SK-N-SH (cell line): Measurements from ENCODE around the gene CCDC106. TPM values are rescaled to one million over a fixed set of nuclear protein-coding genes. Genes with fewer than 3 reads are reported as not detected.

Experiments used
- CTCF ChIA-PET: fragments of 300-600, 350-600 bp; formaldehyde crosslinking; extraction: SDS; loops from one replicate; lab custom pipeline; 2021; lab: Yijun Ruan, JAX
- POLR2A ChIA-PET: fragments of 350-600 bp; sonication (Branson Sonifier 250); formaldehyde crosslinking; extraction: SDS; loops from one replicate; lab custom pipeline; 2020; ENCODE audit warnings: antibody characterized with exemption, inconsistent platforms; lab: Yijun Ruan, JAX
- DNase-seq: peaks from one replicate; pipeline ENCODE4 v3.0.0; 2012
- H2AFZ ChIP-seq: fragments of 200-600 bp; sonication (generic); 2 replicates; pipeline ENCODE4 v1.8.1; 2016; ENCODE audit warnings: antibody characterized with exemption, mild to moderate bottlenecking, low read depth
- H3F3A ChIP-seq: fragments of 200-600 bp; sonication (generic); replicated peaks from 2 replicates; pipeline ENCODE3; 2016; ENCODE audit warnings: antibody characterized with exemption, mild to moderate bottlenecking; ENCODE audit not compliant: insufficient read depth
- H3K27ac ChIP-seq, 2 experiments: fragments of 200-500 bp in 1 of 2; fragments of 200-600 bp in 1 of 2; sonication (Bioruptor generic) in 1 of 2; sonication (generic), shearing (Covaris generic) in 1 of 2; 2 replicates each; pipeline versions ENCODE4 v1.5.1 to v1.6.1; 2014 to 2016; ENCODE audit warnings: low read depth in 2 of 2, inconsistent platforms in 1 of 2, low read length in 1 of 2, mild to moderate bottlenecking in 1 of 2, mixed read lengths in 1 of 2
- H3K27me3 ChIP-seq: fragments of 200-600 bp; sonication (generic), shearing (Covaris generic); 2 replicates; pipeline ENCODE4 v1.6.1; 2016; ENCODE audit warnings: mixed run types; ENCODE audit not compliant: insufficient read depth
- H3K36me3 ChIP-seq, 2 experiments: fragments of 200-500 bp in 1 of 2; fragments of 200-600 bp in 1 of 2; sonication (Bioruptor generic) in 1 of 2; sonication (generic) in 1 of 2; replicated peaks in 1 of 2; 2 replicates each; pipeline versions ENCODE3 to v1.5.1; 2014 to 2016; ENCODE audit warnings: low read length in 1 of 2, mild to moderate bottlenecking in 1 of 2; ENCODE audit not compliant: insufficient read depth in 2 of 2, control insufficient read depth in 1 of 2
- H3K4me1 ChIP-seq, 2 experiments: fragments of 200-500 bp in 1 of 2; fragments of 200-600 bp in 1 of 2; sonication (Bioruptor generic) in 1 of 2; sonication (generic), shearing (Covaris generic) in 1 of 2; 2 replicates each; pipeline versions ENCODE4 v1.5.1 to v1.6.1; 2014 to 2016; ENCODE audit warnings: low read depth in 1 of 2, low read length in 1 of 2, mixed run types in 1 of 2; ENCODE audit not compliant: insufficient read depth in 2 of 2, control insufficient read depth in 1 of 2
- H3K4me2 ChIP-seq: fragments of 200-600 bp; sonication (generic), shearing (Covaris generic); 2 replicates; pipeline ENCODE4 v1.6.1; 2017; ENCODE audit warnings: mixed run types
- H3K4me3 ChIP-seq, 2 experiments: fragments of 200-500 bp in 1 of 2; fragments of 200-600 bp in 1 of 2; sonication (Bioruptor generic) in 1 of 2; sonication (generic), shearing (Covaris generic) in 1 of 2; 2 replicates each; pipeline versions ENCODE4 v1.5.1 to v1.8.1; 2014 to 2016; ENCODE audit warnings: low read depth in 2 of 2, inconsistent platforms in 1 of 2, low read length in 1 of 2, mild to moderate bottlenecking in 1 of 2, mixed read lengths in 1 of 2, moderate library complexity in 1 of 2
- H3K79me2 ChIP-seq: fragments of 200-600 bp; sonication (generic); 2 replicates; pipeline ENCODE4 v1.8.1; 2017; ENCODE audit warnings: mild to moderate bottlenecking; ENCODE audit not compliant: insufficient read depth
- H3K9ac ChIP-seq: fragments of 200-600 bp; sonication (generic); 2 replicates; pipeline ENCODE4 v1.6.1; 2017; ENCODE audit warnings: mixed run types
- H3K9me2 ChIP-seq: fragments of 200-600 bp; sonication (generic); 2 replicates; pipeline ENCODE4 v1.6.1; 2017; ENCODE audit warnings: mixed run types
- H3K9me3 ChIP-seq: fragments of 200-600 bp; sonication (generic); 2 replicates; pipeline ENCODE4 v1.6.1; 2017; ENCODE audit warnings: mixed run types, mild to moderate bottlenecking, moderate library complexity
- H4K20me1 ChIP-seq: fragments of 200-600 bp; sonication (generic); 2 replicates; pipeline ENCODE4 v1.6.1; 2017; ENCODE audit warnings: mild to moderate bottlenecking, mixed run types; ENCODE audit not compliant: insufficient read depth
- EP300 ChIP-seq, 2 experiments: IDR thresholded peaks; 2 replicates each; pipeline versions ENCODE4 v1.4.0 to v1.6.1; 2012; ENCODE audit warnings: borderline replicate concordance in 1 of 2, low read depth in 1 of 2, low read length in 1 of 2
- FOSL2 ChIP-seq: IDR thresholded peaks from 2 replicates; pipeline ENCODE4 v1.4.0; 2012; ENCODE audit warnings: low read depth, mild to moderate bottlenecking, moderate library complexity, borderline replicate concordance
- FOXJ3 ChIP-seq: sonication (generic); formaldehyde crosslinking; IDR thresholded peaks from 2 replicates; pipeline ENCODE4 v1.5.1; 2020; ENCODE audit warnings: mild to moderate bottlenecking, missing genetic modification reagents
- JUND ChIP-seq: IDR thresholded peaks from 2 replicates; pipeline ENCODE4 v1.4.0; 2012
- POLR2AphosphoS5 ChIP-seq: IDR thresholded peaks from 2 replicates; pipeline ENCODE4 v1.6.1; 2012; ENCODE audit warnings: low read depth, low read length
- RAD21 ChIP-seq: IDR thresholded peaks from 2 replicates; pipeline ENCODE4 v1.6.1; 2012; ENCODE audit warnings: mild to moderate bottlenecking, low read length
- RFX5 ChIP-seq: IDR thresholded peaks from 2 replicates; pipeline ENCODE4 v1.6.1; 2012; ENCODE audit warnings: mild to moderate bottlenecking, improper control_type of control experiment, low read length
- SIN3A ChIP-seq: IDR thresholded peaks from 2 replicates; pipeline ENCODE4 v1.6.1; 2012; ENCODE audit warnings: low read depth, mild to moderate bottlenecking, low read length, moderate library complexity, borderline replicate concordance
- SMC3 ChIP-seq: IDR thresholded peaks from 2 replicates; pipeline ENCODE4 v1.6.1; 2012; ENCODE audit warnings: low read depth, low read length, improper control_type of control experiment
- TAF1 ChIP-seq: IDR thresholded peaks from 2 replicates; pipeline ENCODE4 v1.6.1; 2012; ENCODE audit warnings: low read depth, mild to moderate bottlenecking, low read length, moderate library complexity, borderline replicate concordance
- TCF12 ChIP-seq: IDR thresholded peaks from 2 replicates; pipeline ENCODE4 v1.4.0; 2012
- USF2 ChIP-seq: fragments of 150-350 bp; IDR thresholded peaks from 2 replicates; pipeline ENCODE4 v1.6.1; 2017; ENCODE audit warnings: antibody characterized with exemption, low read length, low read depth, borderline replicate concordance
- ZBTB33 ChIP-seq: IDR thresholded peaks from 2 replicates; pipeline ENCODE4 v1.4.0; 2012; ENCODE audit warnings: low read depth, borderline replicate concordance
- WGBS: methylation state at CpG from one replicate; pipeline ENCODE4 v1.1.6; 2017; ENCODE audit warnings: low lambda C conversion rate; 5-methylcytosine and 5-hydroxymethylcytosine counted together
- polyA plus RNA-seq, 3 experiments: library from polyadenylated mRNA; depleted of rRNA; stranded (reverse); fragments of >200 nt; gene quantifications; 2 replicates each; pipeline ENCODE4 v1.2.3, GENCODE V29; 2012
- TF ChIP-seq, protein P1 (sequence below): IDR thresholded peaks from 2 replicates; pipeline ENCODE4; 2012
- TF ChIP-seq, protein P2 (sequence below): IDR thresholded peaks from 2 replicates; pipeline ENCODE4 v1.4.0; 2012; ENCODE audit warnings: low read depth
- TF ChIP-seq, protein P3 (sequence below): IDR thresholded peaks from 2 replicates; pipeline ENCODE4 v1.4.0; 2012; ENCODE audit warnings: low read depth, borderline replicate concordance

Gene CCDC106
- polyA plus RNA-seq, 1 of the 3 experiments (the other 2 are of a cell fraction) = 27.1 TPM

GRCh38 chr19:55642153-55643002 lies 5.6 kb upstream of the CCDC106 start:
- peak overlapping the region; percentile 53 to 81 for H3K4me3 ChIP-seq
- H3K9me2 ChIP-seq = no peaks in the 10 kb centered on the region
- DNase-seq = peak; percentile 47
- no peak overlapping the region for H2AFZ ChIP-seq
- H3K79me2 ChIP-seq = peaks cover 91% of the 10 kb centered on the region
- H3F3A ChIP-seq = peaks cover 41% of the 10 kb centered on the region
- 19% methylated on average over 42 of the region's 65 CpGs for WGBS
- peak overlapping the region; percentile 85 to 88 for H3K27ac ChIP-seq
- no peaks in the 10 kb centered on the region for H3K27me3 ChIP-seq
- H3K4me1 ChIP-seq = peaks cover 18 to 42% of the 10 kb centered on the region in 2 experiments; a peak in 2 of 4 replicates
- CTCF ChIA-PET = interaction anchor here (1.9 to 3.9 kb wide), 3 partner anchors 10 to 29 kb away, joined by 7 to 22 read pairs (median 7); partner anchors contain the start of gene U2AF2
- H3K9me3 ChIP-seq = no peaks in the 10 kb centered on the region
- H3K9ac ChIP-seq = peak overlapping the region; percentile 86; the same call in 1 of the 2 replicates
- H4K20me1 ChIP-seq = no peaks in the 10 kb centered on the region
- peak overlapping the region; percentile 95 for H3K4me2 ChIP-seq
- no peak for TF ChIP-seq SIN3A
- no peak for TF ChIP-seq RFX5
- TF ChIP-seq POLR2AphosphoS5 = peak; percentile 18; the same call in 1 of the 2 replicates
- no peak for TF ChIP-seq RAD21
- no peak for TF ChIP-seq USF2
- TF ChIP-seq, protein P1, sequence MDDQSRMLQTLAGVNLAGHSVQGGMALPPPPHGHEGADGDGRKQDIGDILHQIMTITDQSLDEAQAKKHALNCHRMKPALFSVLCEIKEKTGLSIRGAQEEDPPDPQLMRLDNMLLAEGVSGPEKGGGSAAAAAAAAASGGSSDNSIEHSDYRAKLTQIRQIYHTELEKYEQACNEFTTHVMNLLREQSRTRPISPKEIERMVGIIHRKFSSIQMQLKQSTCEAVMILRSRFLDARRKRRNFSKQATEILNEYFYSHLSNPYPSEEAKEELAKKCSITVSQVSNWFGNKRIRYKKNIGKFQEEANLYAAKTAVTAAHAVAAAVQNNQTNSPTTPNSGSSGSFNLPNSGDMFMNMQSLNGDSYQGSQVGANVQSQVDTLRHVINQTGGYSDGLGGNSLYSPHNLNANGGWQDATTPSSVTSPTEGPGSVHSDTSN = peak; percentile 25
- TF ChIP-seq SMC3 = no peak
- H3K36me3 ChIP-seq = peaks cover 10 to 13% of the 10 kb centered on the region in 2 experiments
- POLR2A ChIA-PET = interaction anchor here (0.6 to 1.2 kb wide), 2 partner anchors 12 to 61 kb away, joined by 3 to 4 read pairs; partner anchors contain the start of gene U2AF2

GRCh38 chr19:55643003-55643886 lies 4.8 kb upstream of the CCDC106 start, which contains the start of gene ZNF581:
TSS of gene ZNF581 (plus strand) at chr19:55643649. CDS start at chr19:55644572, 923 bp downstream.
- Histone ChIP-seq H3K9me3 (no peaks in the 10 kb centered on the region), H3K27me3 (no peaks in the 10 kb centered on the region), H3K4me2 (peak within 1 kb of the TSS; percentile 95), H3K4me1 (peaks cover 21 to 43% of the 10 kb centered on the region in 2 experiments; a peak in 2 of 4 replicates), H3K9me2 (no peaks in the 10 kb centered on the region), H3K4me3 (peak within 1 kb of the TSS; percentile 53 to 81), H3K9ac (peak within 1 kb of the TSS; percentile 86), H3K36me3 (peaks cover 4 to 13% of the 10 kb centered on the region in 2 experiments), H2AFZ (no peak within 1 kb of the TSS), H3K27ac (peak within 1 kb of the TSS; percentile 85 to 88), H3F3A (peaks cover 42% of the 10 kb centered on the region), H4K20me1 (no peaks in the 10 kb centered on the region), H3K79me2 (peaks cover 82% of the 10 kb centered on the region)
- ChIA-PET POLR2A (interaction anchor here (1.2 kb wide), 1 partner anchor 11 kb away, joined by 4 read pairs; the partner anchor contains the start of gene U2AF2), CTCF (interaction anchor here (1.2 to 3.9 kb wide), 4 partner anchors 11 to 37 kb away, joined by 3 to 22 read pairs (median 7); partner anchors contain the start of gene U2AF2)
- DNase-seq = peak; percentile 90
- WGBS = 7% methylated on average over 47 of the region's 56 CpGs
- TF ChIP-seq ZBTB33 = 0 out of 2 replicates have a peak, but pooled peaks have one; percentile 38
- no peak for TF ChIP-seq FOXJ3
- TF ChIP-seq EP300 (IDR thresholded peaks at IDR 0.05; ENCODE audit: borderline replicate concordance in 1 of 2, low read depth in 1 of 2, low read length in 1 of 2) = peak in 1 of 2 experiments; percentile 34; a peak in 1 of 4 replicates
- peak; percentile 18; the same call in 1 of the 2 replicates for TF ChIP-seq FOSL2
- peak; percentile 79 for TF ChIP-seq TAF1
- TF ChIP-seq, protein P2, sequence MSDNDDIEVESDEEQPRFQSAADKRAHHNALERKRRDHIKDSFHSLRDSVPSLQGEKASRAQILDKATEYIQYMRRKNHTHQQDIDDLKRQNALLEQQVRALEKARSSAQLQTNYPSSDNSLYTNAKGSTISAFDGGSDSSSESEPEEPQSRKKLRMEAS = peak; percentile 86
- TF ChIP-seq POLR2AphosphoS5 = 0 out of 2 replicates have a peak, but pooled peaks have one; percentile 46
- peak; percentile 40; the same call in 1 of the 2 replicates for TF ChIP-seq JUND
- peak; percentile 21; the same call in 1 of the 2 replicates for TF ChIP-seq TCF12
- TF ChIP-seq, protein P3, sequence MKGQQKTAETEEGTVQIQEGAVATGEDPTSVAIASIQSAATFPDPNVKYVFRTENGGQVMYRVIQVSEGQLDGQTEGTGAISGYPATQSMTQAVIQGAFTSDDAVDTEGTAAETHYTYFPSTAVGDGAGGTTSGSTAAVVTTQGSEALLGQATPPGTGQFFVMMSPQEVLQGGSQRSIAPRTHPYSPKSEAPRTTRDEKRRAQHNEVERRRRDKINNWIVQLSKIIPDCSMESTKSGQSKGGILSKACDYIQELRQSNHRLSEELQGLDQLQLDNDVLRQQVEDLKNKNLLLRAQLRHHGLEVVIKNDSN = peak; percentile 42; the same call in 1 of the 2 replicates
